Measurements from ENCODE around the gene RPN2. TPM values are rescaled to one million over a fixed set of nuclear protein-coding genes. Genes with fewer than 3 reads are reported as not detected.

RPN2 gene
- total and polyA plus RNA-seq, 10 of the 15 experiments (the other 5 are each of a cell fraction or from before 2014, with no cell fraction given) = 148 to 365 (median 228) TPM

GRCh38 chr20:37230200-37230599 is 51.1 kb downstream of the RPN2 start:
- H2AFZ ChIP-seq (ENCODE audit: control insufficient read depth, low read depth, low read length) = no peak overlapping the region
- DNase-seq (ENCODE audit: low read depth, low spot score) (no peak), FAIRE-seq (no peak), ATAC-seq (no peak)
- no peaks in the 10 kb centered on the region for H3K4me1 ChIP-seq (ENCODE audit: control insufficient read depth, insufficient read depth, low read length)
- CTCF ChIA-PET = no interaction called here
- no peaks in the 10 kb centered on the region for H3K79me2 ChIP-seq (ENCODE audit: control insufficient read depth, insufficient read depth, low read length)
- in situ Hi-C loops (cut with MboI) = no loop called here
- RAD21 ChIA-PET (ENCODE audit: unreplicated experiment) = no interaction called here
- intact Hi-C loops (cut with micrococcal nuclease; ENCODE audit: unreplicated experiment) = no loop called here
- SMC1A ChIA-PET (ENCODE audit: uncharacterized antibody, unreplicated experiment) = interaction anchor here (0.6 to 1.4 kb wide), 2 partner anchors 9 to 34 kb away, joined by 3 to 10 read pairs; no protein-coding TSS in a partner anchor
- peaks cover 44 to 48% of the 10 kb centered on the region in 2 experiments for H3K36me3 ChIP-seq (ENCODE audit: control insufficient read depth in 2 of 2, insufficient read depth in 2 of 2, low read length in 1 of 2)
- no peak overlapping the region for H3K4me2 ChIP-seq (ENCODE audit: control insufficient read depth, insufficient read depth)
- no peak overlapping the region for H3K4me3 ChIP-seq
- H3K9ac ChIP-seq (ENCODE audit: control insufficient read depth, insufficient read depth, low read length) = no peak overlapping the region
- POLR2A ChIA-PET = no interaction called here
- no TSS peak for BruUV-seq (replicated peaks)
- H4K20me1 ChIP-seq (ENCODE audit: control insufficient read depth, insufficient read depth) = no peaks in the 10 kb centered on the region
- no peak overlapping the region for H3K27ac ChIP-seq (ENCODE audit: control insufficient read depth, insufficient read depth)
- 100% methylated on average over 6 of the region's 6 CpGs for WGBS (ENCODE audit: insufficient coverage, insufficient replicate concordance, low lambda C conversion rate, missing lambda C conversion rate)
- H3K27me3 ChIP-seq (replicated peaks in 1 of 2; ENCODE audit: control insufficient read depth in 2 of 2, insufficient read depth in 2 of 2, low read length in 1 of 2) = no peaks in the 10 kb centered on the region
- TF ChIP-seq SREBF2 (IDR thresholded peaks at IDR 0.05; ENCODE audit: low read length) (no peak), SMAD1 (IDR thresholded peaks at IDR 0.05; ENCODE audit: low read depth, partially characterized antibody) (no peak), ZBTB33 (IDR thresholded peaks at IDR 0.05) (no peak), TCF3 (IDR thresholded peaks at IDR 0.05; ENCODE audit: borderline replicate concordance, insufficient read depth, low read depth, low read length) (no peak), REST (IDR thresholded peaks at IDR 0.05; ENCODE audit: low read depth, low read length) (no peak), RFX5 (IDR thresholded peaks at IDR 0.05; ENCODE audit: low read depth, low read length) (no peak), NFIC (IDR thresholded peaks at IDR 0.05; ENCODE audit: low read depth, low read length) (no peak), KAT2A (conservative IDR thresholded peaks at IDR 0.05; ENCODE audit: control insufficient read depth, low read depth, low read length) (no peak), GABPA (IDR thresholded peaks at IDR 0.05; ENCODE audit: low read depth) (no peak)
- no peaks in the 10 kb centered on the region for H3K9me3 ChIP-seq (replicated peaks; ENCODE audit: control insufficient read depth, insufficient read depth, low read length)
